GM21381 (cell line): ENCODE data around the gene MFSD2A.
A peak's percentile ranks its signal among the peaks of the same experiment; 100 is the strongest.
"Not testable (repeated sequence)": the region's sequence is repeated elsewhere in the genome, so short reads cannot be mapped to it uniquely, and the experiment has no call there.

ENCODE experiments used
- ATAC-seq: cut with Tn5 transposase; IDR thresholded peaks from one replicate; pipeline ENCODE4 v1.9.1; 2021; ENCODE audit warnings: mild to moderate bottlenecking, moderate library complexity; ENCODE audit not compliant: unreplicated experiment

MFSD2A gene

DNA sequence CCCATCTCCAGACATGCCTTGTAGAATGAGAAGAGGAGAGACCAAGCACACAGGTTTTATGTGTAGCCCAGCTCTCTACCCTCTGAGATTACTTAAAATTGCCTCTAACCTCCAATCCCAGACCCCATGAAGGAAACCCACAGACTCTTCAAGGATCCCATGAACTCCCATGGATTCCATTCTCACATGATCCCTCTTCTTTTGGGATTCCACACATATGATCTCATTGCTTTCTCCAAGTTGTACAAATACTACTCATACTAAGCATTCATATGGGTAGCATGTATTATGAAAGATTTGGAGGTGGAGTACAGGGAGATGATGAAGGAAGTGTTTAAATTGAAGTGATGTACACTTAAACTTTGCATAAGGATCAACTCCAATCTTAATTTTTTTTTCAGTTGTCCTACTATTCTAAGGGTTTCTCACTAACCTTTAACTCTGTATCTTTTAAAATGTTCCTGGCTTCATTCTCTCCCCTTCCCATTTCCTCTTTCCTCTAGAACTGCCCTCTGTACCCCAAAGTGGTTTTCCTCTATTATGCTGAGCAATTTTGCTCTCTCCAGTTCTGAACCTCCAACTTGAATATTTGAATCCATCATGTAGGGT, 41.6 kb downstream of the MFSD2A start:
- peak; percentile 13 for ATAC-seq

DNA sequence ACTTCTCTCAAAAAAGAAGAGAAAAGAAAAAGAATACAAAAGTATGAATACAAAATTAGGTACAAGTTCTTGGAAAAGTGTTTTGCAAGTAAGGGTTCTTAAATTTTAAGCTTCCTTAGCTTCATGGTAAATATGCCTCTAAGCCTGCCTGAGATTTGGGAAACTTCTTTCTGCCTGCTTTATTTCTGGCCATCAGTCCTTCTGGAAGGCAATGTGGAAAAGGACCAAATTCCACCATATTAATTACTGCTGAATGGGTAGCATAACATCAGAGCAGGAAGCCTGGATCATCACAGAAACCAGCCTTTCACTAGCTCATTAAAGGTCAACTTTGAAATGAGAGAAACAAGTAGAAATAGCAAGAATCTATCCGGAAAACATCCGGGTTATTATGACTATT, 46.5 kb downstream of the MFSD2A start:
- ATAC-seq = no peak

DNA sequence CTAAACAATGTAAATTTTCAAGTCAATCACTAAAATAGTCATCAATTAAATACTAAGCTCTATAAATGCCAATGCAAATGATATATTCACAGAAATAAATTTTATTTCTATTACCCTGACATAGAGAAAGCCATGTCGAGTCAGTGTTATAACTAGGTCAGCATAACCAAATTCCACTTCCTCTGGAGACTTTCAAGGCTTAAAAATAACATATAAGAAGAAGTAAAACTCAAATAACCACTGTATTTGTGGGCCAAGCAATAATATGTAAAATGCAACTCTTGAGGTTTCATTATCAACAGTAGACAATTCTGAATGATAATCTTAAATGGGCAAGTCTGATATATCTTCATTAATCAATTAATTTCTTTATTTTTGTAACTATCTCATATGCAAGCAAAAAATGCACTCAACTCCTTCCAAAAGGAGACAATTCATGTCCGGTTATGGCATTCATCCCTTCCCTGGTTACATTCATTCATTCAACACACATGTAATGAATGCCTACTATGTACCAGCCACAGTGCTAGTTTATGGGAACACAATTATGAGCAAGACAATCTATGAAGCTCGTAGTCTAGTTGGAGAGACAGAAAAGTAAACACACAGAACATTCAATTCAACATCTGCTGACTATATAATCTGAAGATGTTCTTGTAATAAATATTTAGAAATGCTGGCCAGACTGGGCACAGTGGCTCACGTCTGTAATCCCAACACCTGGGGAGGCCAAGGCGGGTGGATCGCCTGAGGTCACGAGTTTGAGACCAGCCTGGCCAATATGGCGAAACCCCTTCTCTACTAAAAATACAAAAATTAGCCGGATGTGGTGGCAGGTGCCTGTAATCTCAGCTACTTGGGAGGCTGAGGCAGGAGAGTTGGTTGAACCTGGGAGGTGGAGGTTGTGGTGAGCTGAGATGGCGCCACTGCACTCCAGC, 48.5 kb downstream of the MFSD2A start:
- peak; percentile 62 for ATAC-seq

DNA sequence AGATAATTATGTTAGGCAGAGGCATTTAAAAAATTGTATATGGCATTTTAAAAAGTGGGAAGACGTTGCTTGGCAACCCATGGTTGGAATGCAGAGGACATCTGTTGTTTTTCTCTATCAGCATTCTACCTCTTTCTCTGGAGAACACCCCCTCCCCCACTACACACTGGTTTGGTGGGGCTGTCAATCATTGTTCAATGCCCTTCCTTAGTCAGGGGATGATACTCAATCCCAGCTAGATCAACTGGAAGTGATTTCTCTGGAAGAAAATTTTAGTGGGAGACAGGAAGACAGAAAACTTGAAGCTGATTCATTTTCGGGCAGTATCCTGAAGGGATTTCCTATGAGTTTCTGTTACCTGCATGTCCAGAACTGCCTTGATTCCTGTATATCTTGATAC, 49.9 kb downstream of the MFSD2A start:
- no peak for ATAC-seq

DNA sequence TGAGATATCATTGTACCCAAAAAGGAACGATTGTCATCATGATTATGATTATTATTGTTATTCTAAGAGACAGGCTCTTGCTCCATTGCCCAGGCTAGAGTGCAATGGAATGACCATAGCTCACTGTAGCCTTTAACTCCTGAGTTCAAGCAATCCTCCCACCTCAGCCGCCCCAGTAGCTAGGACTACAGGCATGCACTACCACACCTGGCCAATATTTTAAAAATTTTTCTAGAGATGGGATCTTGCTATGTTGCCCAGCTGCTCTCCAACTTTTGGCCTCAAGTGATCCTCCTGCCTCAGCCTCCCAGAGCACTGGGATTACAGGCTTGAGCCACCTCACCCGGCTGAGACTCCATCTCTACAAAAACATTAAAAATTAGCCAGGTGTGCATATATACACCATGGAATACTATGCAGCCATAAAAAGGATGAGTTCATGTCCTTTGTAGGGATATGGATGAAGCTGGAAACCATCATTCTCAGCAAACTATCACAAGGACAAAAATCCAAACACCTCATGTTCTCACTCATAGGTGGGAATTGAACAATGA, 52.6 kb downstream of the MFSD2A start:
- ATAC-seq = not testable (repeated sequence)

DNA sequence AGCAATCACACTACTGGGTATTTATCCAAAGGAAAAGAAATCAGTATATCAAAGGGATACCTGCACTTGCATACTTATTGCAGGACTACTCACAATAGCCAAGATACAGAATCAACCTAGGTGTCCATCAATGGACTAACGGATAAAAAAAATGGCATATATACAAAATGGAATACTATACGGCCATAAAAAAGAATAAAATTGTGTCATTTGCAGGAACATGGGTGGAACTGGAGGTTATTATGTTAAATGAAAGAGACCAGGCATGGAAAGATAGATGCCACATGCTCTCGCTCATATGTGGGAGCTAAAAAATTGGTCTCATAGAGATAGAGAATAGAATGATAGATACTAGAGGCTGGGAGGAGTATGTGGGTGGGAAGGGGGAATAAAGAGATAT, 56.3 kb downstream of the MFSD2A start:
- no peak for ATAC-seq

DNA sequence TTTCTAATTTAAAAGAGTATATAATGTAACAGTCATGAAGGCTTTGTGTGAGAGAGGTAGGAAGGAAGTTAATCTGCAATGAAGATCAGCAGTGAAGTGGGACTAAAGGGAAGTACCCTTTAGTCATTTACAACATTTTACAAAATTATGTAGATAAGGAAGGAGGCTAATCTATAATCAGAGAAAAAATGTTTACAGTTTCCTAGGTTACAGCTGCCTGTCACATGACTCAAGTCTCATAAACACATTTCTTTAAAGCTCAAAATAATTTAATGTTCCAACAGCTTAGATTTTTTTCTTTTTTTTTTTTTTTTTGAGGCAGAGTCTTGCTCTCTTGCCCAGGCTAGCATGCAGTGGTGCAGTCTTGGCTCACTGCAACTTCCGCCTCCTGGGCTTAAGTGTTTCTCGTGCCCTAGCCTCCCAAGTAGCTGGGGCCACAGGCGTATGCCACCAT, 59.3 kb downstream of the MFSD2A start:
- no peak for ATAC-seq

DNA sequence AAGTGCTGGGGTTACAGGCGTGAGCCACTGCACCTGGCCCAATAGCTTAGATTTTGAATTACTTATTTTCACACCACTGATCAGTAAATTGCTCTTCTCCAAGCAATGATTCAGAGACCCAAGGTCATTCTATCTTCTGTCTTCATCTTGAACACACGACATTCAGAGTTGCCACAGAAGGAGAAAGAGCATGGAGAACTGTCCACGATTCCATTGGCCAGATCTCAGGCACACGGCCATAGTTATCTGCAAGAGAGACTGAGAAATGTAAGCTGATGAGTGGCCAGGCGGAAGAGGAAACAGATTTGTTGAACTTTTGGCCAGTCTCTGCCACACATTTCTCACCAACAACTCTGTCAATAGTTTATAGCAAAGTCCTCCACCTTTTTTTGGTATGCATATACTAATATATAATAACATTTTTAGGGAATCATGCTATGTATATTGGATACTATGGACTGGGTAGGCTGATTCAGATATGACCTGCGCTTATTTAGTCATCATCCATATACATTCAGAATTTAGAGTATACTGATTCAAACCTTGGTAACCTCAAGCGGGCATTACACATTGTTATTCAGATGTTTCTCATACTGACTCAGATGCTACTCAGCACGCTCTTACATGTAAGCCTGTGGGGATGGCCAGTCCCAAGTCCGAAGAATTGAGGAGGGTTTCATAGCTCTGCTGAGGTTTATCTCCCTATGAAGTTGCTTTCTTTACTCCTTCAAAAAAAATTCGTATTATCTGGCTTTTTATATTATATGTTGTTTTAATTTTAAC, 60.1 kb downstream of the MFSD2A start:
- ATAC-seq = no peak

DNA sequence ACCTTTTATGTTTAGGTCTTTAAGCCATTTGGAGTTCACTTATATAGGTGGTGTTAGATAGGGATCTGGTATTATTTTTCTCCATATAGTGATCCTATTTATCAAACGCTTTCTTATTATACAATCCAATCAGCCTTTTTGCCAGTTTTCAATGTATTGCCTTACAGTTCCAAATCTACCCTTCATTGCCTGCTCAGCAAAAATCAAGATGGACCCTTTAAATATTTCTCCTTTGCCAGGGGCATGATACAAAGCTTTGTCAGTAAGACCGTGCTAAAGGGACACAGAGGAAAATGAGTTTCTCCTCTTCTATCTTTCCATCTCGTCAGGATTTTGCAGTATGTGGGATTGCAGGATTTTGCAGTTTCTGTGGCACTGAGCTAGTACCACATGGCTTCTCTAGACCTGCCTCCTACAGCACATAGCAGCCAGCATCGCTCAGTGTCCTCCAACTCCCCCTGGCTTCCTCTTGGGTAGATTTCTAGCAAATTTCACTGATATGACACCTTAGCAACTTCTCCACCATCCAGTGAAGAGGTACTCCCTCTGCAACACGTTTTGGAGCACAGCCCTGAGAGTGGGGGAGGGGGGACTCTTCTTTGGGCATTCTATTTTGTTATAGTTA, 63.1 kb downstream of the MFSD2A start:
- ATAC-seq = no peak
